ENCODE results near the gene VAV2.
A peak's percentile ranks its signal among the peaks of the same experiment; 100 is the strongest.
"Not testable (repeated sequence)": the region's sequence is repeated elsewhere in the genome, so short reads cannot be mapped to it uniquely, and the experiment has no call there.

Gene VAV2

GRCh38 chr9:133779081-133779480, 213.0 kb downstream of the VAV2 start:
- DNase-seq = no peak

DNA sequence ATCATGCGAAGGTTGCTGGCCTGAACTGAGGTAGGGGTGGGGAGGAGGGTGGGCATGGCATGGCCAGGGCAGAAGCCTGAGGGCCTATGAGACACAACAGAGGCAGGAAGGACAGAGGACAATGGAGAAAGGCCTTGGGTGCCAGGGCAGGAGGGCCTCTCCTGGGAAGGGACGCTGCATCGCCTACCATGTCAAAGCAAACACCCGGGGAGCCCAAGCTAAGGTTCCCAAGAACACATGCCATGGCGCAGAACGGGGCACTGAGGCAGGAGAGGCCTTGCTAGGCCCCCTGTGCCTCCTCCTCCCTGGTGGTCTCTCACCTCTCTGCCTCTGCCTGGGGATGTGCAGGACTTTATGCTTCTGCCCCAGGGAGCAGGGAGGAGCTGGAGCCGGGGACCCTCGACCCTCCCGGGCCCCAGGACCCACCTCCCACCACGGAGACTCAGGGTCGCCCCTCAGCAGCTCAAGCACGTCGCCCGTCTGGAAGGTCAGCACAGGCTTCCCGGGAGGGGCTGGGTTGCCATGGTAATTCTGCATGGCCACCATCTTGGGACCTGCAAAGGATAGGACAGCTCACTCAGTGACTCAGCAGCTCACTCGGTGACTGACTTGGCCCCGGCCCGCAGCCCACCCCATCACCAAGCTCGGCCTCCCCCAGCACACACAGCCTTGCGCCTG, 213.6 kb downstream of the VAV2 start:
- DNase-seq = no peak

DNA sequence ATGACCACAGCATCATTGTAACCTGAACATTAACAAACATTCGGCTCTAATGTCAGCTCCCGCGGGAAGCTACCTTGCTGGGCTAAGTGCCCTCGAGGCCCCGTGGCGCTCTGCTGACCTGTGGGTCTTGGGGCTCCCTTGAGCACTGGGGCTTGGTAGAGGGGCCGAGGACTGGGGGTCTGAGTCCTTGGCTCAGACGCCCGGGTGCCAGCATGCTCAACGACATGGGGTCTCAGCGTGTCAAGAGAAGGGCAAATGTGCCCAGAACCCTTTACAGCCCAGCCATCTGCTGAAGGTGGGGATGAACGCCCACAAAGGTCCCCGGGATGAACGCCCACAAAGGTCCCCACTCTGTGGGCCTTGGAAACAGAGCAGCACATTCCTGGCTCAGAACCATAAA, 214.3 kb downstream of the VAV2 start:
- no peak for DNase-seq

- DNase-seq = no peak
These were observed 214.9 kb downstream of the VAV2 start for GRCh38 chr9:133777068-133777791.

- no peak for DNase-seq
These were observed 215.9 kb downstream of the VAV2 start for GRCh38 chr9:133775951-133776905.

DNA sequence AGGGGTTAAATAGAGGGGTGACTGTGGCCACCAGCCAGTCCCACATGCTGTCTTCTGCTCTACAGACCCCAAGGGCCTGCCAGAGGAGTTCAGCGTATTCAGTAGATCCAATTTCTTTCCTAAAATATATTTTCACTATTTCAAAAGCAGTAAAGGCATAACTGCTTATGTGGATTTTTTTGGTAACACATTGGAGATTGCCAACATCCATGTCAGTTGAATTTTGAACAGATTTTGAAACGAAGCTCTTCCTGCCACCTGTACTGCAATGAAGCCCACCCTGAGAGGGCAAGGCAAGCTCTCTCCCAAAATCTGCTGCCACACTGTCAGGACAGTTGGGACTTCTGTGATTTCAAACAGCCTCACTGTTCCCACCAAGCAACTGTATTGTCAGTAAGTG, 216.8 kb downstream of the VAV2 start:
- DNase-seq = no peak

GRCh38 chr9:133774799-133775198, 217.3 kb downstream of the VAV2 start:
- DNase-seq = no peak

GRCh38 chr9:133773889-133774655, 218.1 kb downstream of the VAV2 start:
- DNase-seq = no peak

GRCh38 chr9:133772581-133772980, 219.5 kb downstream of the VAV2 start:
- DNase-seq = no peak

DNA sequence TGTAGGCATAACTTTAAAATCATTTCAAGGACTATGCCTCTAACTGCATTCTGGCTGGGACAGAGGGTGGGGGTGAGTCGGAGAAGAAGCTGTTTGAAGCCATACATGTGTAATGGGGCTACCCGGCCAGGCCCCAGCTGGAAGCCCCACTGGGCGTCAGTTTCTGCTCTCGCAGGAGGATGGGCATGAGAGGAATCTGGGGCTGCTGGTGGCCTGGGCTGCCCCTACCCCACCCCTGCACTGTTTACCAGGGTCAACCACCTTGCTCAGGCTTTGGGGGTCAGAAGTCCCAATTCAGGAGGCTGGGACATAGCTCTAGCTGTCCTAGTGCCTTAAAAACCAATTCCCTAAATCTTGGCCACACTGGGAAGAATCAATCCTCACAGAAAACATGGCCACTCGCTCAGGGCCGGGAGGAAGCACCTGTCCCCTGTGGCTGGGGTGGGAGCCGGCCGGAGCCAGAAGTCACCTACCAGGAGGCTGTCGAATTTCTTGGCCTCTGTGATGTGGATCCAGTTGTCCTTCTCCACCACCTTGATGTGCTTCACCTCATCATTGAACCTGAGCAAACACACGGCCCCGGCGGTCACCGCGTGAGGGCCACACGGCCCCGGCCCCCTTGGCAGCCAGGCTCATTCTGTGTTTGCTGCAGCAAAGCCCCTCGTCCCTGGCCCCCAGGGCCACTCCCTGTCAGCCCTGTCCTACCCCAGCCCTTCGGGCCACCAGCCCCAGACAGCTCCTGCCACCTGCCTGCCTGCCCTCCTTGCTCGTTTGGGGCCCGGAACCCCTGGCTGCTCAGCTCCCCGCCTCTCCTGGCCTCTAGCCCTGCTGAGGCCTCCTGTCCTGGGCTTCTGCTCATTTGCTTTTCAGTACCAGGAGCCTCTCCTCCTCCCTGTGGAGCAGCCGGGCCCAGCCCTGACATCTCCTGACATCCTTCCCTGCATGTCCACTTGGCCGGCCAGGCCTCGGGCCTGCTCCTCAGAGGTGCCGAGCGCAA, 220.3 kb downstream of the VAV2 start:
- no peak for DNase-seq

- no peak for DNase-seq
These were observed 221.9 kb downstream of the VAV2 start for GRCh38 chr9:133770076-133770777.

DNA sequence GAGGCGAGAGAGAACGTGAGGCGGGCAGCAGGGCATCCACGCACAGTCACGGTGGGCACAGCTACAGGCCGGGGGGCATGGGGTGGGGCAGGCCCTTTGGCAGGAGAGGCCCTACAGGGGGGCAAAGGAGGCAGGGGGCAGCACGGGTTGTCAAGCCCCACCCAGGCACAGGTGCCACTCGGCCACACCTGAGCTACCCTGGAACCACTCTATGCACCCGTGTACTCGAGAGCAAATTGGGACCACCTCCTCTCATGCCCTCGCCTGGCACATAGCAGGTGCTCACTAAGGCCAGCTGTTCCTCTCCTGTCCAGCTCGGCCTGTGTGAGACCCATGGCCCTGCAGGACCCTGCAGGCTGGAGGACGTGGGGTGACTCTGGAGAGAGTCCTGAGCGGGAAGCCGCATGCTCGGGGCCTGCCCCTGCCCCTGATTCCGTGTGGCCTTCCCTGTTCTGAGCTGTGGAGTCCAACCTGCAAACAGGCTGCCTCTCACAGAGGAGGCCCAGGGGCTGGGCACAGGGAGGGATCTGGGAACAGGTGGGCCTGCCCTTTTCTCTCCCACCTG, 222.5 kb downstream of the VAV2 start:
- DNase-seq = no peak

- no peak for DNase-seq
These were observed 223.1 kb downstream of the VAV2 start for GRCh38 chr9:133768859-133769510.

DNA sequence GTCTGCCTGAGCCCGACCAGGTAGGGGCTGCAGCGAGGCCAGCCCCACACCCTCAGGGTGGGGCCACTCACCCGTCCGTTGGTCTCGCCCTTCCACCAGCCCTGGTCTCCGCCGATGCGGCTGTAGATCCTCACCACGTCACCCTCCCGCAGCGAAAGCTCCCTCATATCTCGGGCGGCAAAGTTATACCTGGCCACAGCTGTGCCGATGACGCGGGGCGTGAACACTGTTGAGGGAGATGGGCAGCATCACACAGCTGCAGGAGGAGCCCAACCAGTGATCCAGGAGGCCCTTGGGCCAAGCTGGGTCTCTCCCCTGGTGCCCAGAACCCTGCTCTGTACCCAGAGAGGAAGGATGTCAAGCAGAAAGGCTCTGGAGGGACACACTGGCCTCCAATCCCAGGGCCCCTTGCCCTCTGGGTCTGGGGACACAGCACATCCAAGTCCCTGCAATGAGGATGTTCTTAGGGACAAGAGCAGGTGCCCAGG, 223.7 kb downstream of the VAV2 start:
- no peak for DNase-seq

- DNase-seq = no peak
These were observed 224.5 kb downstream of the VAV2 start for GRCh38 chr9:133767625-133768024.

- no peak for DNase-seq
These were observed 225.1 kb downstream of the VAV2 start for GRCh38 chr9:133767008-133767407.

- DNase-seq = not testable (repeated sequence)
These were observed 225.9 kb downstream of the VAV2 start for GRCh38 chr9:133766234-133766633.

DNA sequence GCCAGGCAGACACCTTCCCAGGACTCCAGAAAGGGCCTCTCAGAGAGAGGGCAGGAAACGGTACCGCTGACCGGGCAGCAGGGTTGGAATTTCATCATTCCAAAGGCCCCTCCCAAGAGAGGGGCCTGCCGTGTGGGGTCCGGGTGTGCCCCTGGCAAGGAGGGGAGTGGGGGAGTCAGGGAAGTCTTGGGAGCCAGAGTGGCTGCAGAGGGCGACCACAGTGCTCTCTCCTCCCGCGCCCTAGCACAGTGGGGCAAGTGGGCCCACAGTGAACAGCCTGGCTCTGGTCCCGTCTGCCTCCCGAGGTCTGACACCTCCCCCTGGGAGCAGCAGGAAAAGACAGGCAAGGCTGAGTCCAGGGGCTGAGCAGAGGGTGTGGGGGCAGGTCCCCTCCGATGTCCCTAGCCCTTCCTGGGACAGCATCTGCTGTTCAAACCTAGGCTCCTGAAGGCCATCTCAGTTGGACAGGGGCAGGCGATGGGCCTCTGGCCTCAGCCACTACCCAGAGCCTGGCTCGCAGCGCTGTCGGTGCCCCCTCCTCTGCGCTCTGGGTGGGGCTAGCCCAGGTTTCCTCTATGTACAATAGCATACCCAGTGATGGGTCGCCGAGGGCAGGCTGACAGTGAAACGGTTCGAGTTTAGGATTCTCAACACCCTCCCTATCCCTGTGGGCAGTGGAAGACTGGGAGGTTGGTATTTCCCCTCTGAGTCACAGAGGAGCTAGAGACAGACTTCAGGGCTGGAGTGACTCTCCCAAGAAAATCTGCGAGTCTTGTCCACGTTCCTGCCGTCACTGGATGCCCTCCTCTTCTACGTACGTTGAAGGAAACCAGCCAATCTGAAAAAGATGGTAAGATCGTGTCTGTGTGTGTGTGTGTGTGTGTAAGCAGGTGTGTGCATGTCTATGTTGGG, 228.6 kb downstream of the VAV2 start:
- DNase-seq = peak in 1 of 3 donors; percentile 17
